Erythroblast (primary cell): Measurements from ENCODE around the gene TAF6L.

ENCODE experiments used
- DNase-seq, 2 experiments: peaks; one replicate each; lab custom pipeline; 2025; lab: John Stamatoyannopoulos, UW
- GATA1 ChIP-seq: IDR thresholded peaks from 2 replicates; pipeline ENCODE4 v1.6.1; 2011; ENCODE audit warnings: low read depth, mild to moderate bottlenecking, control low read depth, low read length, moderate library complexity
- POLR2A ChIP-seq: IDR thresholded peaks from 2 replicates; pipeline ENCODE4 v1.6.1; 2011; ENCODE audit warnings: mild to moderate bottlenecking, low read length

The TAF6L gene

DNA sequence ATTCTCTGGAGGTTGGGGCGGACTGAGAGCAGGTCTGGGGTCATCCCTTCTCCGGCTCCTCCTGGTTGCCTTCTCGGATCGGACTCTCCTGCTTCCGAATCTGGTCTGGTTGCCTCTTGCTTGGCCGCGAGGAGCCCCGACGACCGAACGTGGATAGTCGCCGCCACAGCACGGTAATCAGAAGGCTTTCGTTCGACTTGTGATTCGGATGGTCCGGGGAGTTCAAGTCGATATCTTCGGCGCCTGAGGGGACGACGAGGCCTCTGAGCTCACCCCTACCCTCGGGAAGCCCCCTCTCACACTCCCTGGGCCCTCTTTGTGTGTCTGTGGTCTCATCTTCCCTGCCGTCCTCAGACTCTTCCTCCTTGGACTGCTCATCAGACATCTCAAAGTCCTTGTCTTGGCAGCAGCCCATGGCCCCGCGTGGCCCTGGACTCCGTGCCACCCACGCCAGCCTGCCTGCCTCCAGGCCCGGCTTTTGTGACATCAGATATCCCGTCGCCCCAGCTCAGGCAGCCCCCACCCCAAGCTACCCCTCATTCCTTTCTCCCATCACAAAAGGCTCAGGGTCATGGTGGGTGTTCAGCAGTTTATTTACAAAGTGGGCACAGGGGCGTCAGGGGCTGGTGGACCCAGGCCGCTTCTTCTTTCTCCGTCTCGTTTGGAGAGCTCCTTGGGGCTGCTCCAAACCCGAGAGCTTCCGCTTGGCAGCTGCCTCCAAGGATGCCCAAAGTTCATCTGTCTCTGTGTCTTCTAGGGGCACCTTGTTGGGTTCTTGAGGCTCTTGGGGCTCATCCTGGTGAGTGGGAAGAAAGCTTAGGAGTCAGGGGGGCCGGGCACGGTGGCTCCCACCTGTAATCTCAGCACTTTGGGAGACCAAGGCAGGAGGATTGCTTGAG is 61.4 kb downstream of the TAF6L start, which contains the start of gene TEX54:
TEX54 (minus strand) TSS at position 506 of the 899 bp plus-strand sequence.
- no peak for DNase-seq
- TF ChIP-seq GATA1 (no peak), POLR2A (no peak)

DNA sequence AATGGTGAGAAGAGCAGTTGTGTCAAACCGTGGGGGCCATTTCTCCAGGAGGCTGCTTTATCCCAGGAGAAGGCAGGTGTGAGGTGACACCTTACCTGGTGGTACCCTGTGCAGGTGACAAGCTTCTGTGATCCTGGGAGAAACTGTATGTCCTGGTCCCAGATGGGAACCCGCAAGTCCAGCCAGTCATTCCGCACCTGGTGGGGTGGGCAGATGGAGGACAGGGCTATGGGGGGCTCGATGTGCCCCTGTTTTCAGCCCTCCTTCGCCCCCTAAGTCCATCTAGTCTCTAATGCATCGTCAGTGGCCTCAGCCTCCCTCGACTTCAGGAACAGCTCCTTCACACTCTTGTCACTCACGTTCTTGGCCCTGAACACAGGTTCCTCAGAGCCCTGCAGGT is 64.1 kb downstream of the TAF6L start:
- TF ChIP-seq GATA1 (no peak), POLR2A (no peak)

More for the DNA sequence above, 64.1 kb downstream of the TAF6L start:
- DNase-seq = no peak
